Stimulated activated naive CD4-positive, alpha-beta T cell treated with Interleukin-2 at 50 U/mL for 16 hours (primary cell): Measurements from ENCODE around the gene MUC5B.
A peak's percentile ranks its signal among the peaks of the same experiment; 100 is the strongest.
"Not testable (repeated sequence)": the region's sequence is repeated elsewhere in the genome, so short reads cannot be mapped to it uniquely, and the experiment has no call there.

ENCODE experiments used
- DNase-seq: peaks from one replicate; lab custom pipeline; 2025; lab: John Stamatoyannopoulos, UW

MUC5B gene

GRCh38 chr11:1250411-1250810 lies 27.5 kb downstream of the MUC5B start:
- not testable (repeated sequence) for DNase-seq

GRCh38 chr11:1251236-1251770 lies 28.4 kb downstream of the MUC5B start:
- DNase-seq, result no peak

GRCh38 chr11:1252371-1253102 lies 29.7 kb downstream of the MUC5B start:
- no peak for DNase-seq

- no peak for DNase-seq
Measured at GRCh38 chr11:1253103-1253485, 30.2 kb downstream of the MUC5B start.

GRCh38 chr11:1254086-1254648 lies 31.3 kb downstream of the MUC5B start:
- DNase-seq, result no peak

GRCh38 chr11:1254733-1255132 lies 31.9 kb downstream of the MUC5B start:
- DNase-seq, result no peak

GRCh38 chr11:1255151-1255550 lies 32.3 kb downstream of the MUC5B start:
- no peak for DNase-seq

GRCh38 chr11:1256257-1257045 lies 33.6 kb downstream of the MUC5B start:
- no peak for DNase-seq

GRCh38 chr11:1257366-1257765 lies 34.5 kb downstream of the MUC5B start:
- DNase-seq, result no peak

- DNase-seq, result no peak
Measured at GRCh38 chr11:1257916-1258315, 35.0 kb downstream of the MUC5B start.

- DNase-seq, result no peak
Measured at GRCh38 chr11:1258401-1259075, 35.7 kb downstream of the MUC5B start.

- no peak for DNase-seq
Measured at GRCh38 chr11:1259076-1259461, 36.2 kb downstream of the MUC5B start.

GRCh38 chr11:1259561-1259960 lies 36.7 kb downstream of the MUC5B start:
- DNase-seq, result no peak

GRCh38 chr11:1260023-1260501 lies 37.2 kb downstream of the MUC5B start:
- DNase-seq, result no peak

- no peak for DNase-seq
Measured at GRCh38 chr11:1260620-1261019, 37.8 kb downstream of the MUC5B start.

- no peak for DNase-seq
Measured at GRCh38 chr11:1261241-1262071, 38.6 kb downstream of the MUC5B start.

- DNase-seq, result peak; percentile 82
Measured at GRCh38 chr11:1262172-1263006, 39.5 kb downstream of the MUC5B start.

GRCh38 chr11:1263010-1263409 lies 40.1 kb downstream of the MUC5B start:
- no peak for DNase-seq

- DNase-seq, result not testable (repeated sequence)
Measured at GRCh38 chr11:1264444-1264843, 41.6 kb downstream of the MUC5B start.

- DNase-seq, result not testable (repeated sequence)
Measured at GRCh38 chr11:1265480-1265879, 42.6 kb downstream of the MUC5B start.
